Activated CD4-positive, alpha-beta T cell treated with anti-CD3 and anti-CD28 coated beads, Interleukin-2, amount 50 U/mL, for 1 hour (primary cell): ENCODE measurements around the gene PYGB.

Experiments used
- DNase-seq: peaks from one replicate; pipeline ENCODE4 v3.0.0-alpha.2; 2020

Gene PYGB

GRCh38 chr20:25271486-25272222 is 23.8 kb downstream of the PYGB start:
- DNase-seq, result no peak

- no peak for DNase-seq
Observed at GRCh38 chr20:25272223-25273000, 24.5 kb downstream of the PYGB start.

DNA sequence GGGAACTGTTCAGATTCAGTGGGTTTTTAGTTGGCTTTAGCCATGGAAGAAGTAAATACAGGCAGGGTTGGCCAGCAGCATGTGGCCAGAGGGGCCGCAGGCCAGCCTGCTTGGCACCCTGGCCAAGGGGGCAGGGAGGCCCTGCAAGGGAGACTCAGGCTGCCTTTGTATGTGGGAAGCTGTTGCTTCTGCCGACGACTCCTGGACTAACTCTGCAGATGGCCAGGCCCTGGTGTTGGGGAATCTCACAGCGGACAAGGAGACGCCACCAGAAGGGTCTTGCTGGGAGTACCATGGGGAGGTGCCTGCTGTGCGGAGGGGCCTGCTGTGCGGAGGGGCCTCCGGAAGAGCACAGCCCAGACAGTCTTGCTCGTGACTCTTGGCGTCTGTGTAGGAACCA is 25.2 kb downstream of the PYGB start:
- no peak for DNase-seq

GRCh38 chr20:25273541-25274358 is 25.9 kb downstream of the PYGB start:
- no peak for DNase-seq

- DNase-seq, result no peak
Observed at GRCh38 chr20:25274481-25274880, 26.6 kb downstream of the PYGB start.

- DNase-seq, result no peak
Observed at GRCh38 chr20:25274891-25275812, 27.3 kb downstream of the PYGB start.

GRCh38 chr20:25275813-25276532 is 28.1 kb downstream of the PYGB start:
- DNase-seq, result no peak

DNA sequence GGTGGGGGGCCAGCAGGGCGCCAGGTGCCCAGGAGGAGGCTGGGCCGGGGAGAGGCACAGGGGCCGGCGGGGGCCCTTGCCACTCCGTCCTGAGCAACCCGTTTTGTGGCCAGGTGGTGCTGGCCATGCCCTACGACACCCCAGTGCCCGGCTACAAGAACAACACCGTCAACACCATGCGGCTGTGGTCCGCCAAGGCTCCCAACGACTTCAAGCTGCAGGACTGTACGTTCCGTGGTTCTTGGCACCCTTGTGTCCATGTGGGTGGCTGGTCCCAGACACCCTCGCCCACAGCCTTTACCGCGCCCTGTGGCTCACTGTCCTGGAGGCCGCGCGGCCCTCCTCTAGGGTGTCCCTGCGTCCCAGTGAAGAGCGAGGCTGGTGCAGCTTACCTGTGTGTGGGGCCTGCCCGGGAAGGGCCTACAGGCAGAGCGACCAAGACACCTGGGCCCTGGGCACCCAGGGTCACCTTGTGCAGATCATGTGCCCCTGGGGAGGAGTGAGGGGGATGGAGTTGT is 28.7 kb downstream of the PYGB start:
- no peak for DNase-seq

DNA sequence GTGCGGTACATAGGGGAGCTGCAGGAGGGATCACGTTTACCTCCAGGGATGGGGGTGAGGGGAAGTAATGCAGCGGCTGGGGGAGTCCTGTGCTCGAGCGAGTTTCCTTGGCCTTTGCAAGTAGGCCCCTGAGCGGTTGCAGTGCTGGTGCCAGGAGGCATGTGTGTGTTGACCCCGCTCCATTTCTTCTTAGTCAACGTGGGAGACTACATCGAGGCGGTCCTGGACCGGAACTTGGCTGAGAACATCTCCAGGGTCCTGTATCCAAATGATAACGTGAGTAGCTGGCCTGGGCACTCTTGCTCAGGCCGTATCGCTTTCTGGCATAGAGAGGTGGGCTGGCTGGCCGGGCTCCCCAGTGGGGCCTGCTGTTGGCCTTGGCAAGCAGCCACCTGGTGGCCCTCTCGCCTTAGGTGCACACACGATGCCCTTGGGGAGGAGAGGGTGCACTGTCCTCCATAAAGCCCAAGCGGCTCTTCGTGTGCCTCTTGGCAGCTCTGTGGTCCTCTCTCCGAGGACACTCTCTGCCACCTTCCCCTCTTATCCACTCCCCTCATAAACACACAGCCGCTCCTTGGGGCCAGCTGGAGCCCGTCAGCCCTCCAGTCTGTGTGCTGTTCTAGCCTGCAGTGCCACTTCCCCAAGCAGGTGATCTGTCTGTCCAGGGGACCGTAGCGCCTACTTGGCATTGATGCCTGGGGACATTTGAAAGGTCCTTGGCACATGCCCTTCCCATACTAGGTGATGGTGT is 29.3 kb downstream of the PYGB start:
- no peak for DNase-seq

DNA sequence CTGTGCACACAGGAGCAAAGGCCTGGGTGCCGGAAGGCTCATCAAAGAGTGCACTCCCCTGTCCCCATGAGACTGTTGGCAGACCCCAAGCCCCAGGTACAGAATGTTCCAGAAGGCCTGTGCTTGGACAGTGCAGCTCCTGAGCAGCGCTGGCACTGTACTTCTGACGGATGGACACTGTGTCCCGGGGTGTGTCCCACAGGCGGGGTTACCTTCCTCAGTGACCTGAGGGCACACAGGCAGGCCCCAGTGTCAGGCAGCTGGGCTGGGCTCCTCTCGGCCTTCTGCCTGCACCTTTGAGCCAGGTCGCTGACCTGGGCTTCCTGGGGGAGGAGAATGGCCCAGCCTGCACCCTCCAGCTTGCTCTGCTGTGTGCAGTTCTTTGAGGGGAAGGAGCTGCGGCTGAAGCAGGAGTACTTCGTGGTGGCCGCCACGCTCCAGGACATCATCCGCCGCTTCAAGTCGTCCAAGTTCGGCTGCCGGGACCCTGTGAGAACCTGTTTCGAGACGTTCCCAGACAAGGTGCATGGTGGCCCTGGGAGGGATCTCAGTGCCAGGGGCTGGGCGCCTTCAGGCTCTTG is 30.1 kb downstream of the PYGB start:
- DNase-seq, result no peak

- DNase-seq, result no peak
Observed at GRCh38 chr20:25278636-25279361, 30.9 kb downstream of the PYGB start.

- no peak for DNase-seq
Observed at GRCh38 chr20:25279403-25279802, 31.5 kb downstream of the PYGB start.

- no peak for DNase-seq
Observed at GRCh38 chr20:25280051-25280573, 32.2 kb downstream of the PYGB start.

DNA sequence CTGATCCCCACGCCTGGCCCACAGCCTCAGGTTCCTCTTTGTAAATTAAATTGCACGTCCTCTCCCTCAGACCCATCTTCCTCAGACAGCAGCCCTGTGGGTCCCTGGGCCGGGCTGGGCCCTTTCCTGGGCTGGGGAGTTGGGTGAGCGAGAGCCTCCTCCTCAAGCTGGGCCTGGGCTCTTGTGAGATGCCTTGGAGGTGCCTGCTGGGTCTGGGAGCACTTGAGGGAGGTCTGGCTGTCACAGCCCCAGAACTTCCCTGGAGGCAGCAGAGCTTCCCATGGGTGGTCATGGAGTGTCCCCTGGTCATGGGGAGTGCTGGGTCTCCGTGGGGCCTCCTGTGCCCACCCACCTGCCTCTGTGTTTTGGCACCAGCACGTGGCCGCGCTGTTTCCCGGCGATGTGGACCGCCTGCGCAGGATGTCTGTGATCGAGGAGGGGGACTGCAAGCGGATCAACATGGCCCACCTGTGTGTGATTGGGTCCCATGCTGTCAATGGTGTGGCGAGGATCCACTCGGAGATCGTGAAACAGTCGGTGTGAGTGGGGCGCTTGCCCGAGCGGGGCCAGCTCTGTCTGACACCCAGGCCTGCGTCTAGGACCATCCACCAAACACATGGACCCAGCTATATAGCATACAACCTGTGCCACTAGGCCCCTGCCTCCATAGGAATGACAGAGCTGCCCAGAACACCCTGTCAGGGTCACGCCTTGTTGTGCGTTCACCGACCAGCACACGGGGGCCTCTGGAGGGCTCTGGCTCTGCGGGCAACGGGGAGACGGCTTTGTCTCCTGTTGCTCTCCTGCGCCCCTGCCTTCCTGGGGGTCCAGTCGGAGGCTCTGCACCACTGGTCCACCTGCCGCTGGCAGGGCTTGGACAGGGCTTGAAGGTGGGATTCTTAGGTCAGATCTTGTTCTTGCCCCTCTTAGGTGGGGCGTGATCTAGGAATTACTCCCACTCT is 33.0 kb downstream of the PYGB start:
- no peak for DNase-seq

GRCh38 chr20:25281541-25281991 is 33.7 kb downstream of the PYGB start:
- DNase-seq, result no peak

GRCh38 chr20:25282034-25282781 is 34.3 kb downstream of the PYGB start:
- no peak for DNase-seq

GRCh38 chr20:25282796-25283195 is 34.9 kb downstream of the PYGB start:
- DNase-seq, result no peak
